HG03064 (cell line): ENCODE results near the gene CCR9.
"Not testable (repeated sequence)": the region's sequence is repeated elsewhere in the genome, so short reads cannot be mapped to it uniquely, and the experiment has no call there.

Experiments used
- ATAC-seq: cut with Tn5 transposase; IDR thresholded peaks from one replicate; pipeline ENCODE4 v1.9.1; 2021; ENCODE audit warnings: low read depth; ENCODE audit not compliant: unreplicated experiment

The CCR9 gene

GRCh38 chr3:45885979-45886705, at the start of gene CCR9:
Gene CCR9 (plus strand): TSS chr3:45886543. CDS start chr3:45894934, 8,391 bp downstream.
- no peak for ATAC-seq

- no peak for ATAC-seq
These were observed 47.9 kb upstream of the CCR9 start for GRCh38 chr3:45838466-45838865.

DNA sequence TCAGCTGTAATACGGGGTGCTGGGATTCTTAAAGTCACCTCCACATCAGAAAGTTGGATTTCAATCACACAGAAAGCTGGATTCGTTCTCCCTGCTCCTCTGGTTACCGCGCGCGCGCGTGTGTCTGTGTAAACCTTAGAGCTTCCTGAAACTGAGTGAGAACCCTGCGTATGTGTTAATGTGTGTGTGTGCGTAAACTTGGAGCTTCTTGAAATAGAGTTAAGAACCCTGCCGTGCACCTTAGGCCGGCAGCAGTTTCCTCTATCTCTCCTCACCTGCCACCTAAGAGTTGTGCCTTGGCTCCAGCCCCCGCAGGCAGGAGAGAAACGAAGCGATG, 45.0 kb upstream of the CCR9 start:
- no peak for ATAC-seq

DNA sequence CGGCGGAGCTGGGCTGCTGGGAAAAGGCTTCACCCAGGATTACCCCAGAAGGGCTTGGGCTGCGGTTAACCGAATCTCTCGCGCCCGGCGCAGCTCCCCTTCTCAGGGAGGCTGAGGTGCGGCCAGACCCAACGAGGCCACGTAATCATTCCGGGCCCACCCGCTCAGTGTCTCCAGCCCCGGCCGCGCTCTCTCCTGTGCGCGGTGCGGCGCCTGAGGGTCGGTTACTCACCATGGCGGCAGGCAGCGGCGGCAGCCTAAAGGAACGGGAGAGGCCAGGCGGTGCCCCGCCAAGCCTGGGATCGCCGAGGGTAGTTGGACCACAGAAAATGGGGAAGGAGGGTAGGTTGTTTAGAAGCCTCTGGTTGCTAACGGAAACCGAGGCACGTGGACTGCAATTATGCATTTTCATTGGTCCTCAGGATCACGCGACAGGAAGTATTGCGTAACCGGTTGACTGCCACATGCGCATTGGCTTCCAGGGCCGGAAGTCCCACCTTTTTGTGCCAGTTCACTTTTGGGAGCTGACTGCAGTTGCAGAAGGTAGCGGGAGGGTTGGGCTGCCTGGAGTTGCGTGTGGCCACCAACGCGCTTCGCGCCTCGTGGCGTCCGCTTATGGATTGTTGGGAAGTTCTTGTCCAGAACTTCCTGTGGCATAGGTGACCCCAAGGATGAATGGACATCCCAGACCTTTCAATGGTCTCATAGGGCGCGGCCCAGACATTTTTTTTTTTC, 44.4 kb upstream of the CCR9 start, which contains the start of gene LZTFL1:
Gene LZTFL1, minus strand, starts transcription at position 363 of the 735 bp plus-strand sequence. Its CDS starts 128 bp downstream, at position 235.
- peak; percentile 70 for ATAC-seq

DNA sequence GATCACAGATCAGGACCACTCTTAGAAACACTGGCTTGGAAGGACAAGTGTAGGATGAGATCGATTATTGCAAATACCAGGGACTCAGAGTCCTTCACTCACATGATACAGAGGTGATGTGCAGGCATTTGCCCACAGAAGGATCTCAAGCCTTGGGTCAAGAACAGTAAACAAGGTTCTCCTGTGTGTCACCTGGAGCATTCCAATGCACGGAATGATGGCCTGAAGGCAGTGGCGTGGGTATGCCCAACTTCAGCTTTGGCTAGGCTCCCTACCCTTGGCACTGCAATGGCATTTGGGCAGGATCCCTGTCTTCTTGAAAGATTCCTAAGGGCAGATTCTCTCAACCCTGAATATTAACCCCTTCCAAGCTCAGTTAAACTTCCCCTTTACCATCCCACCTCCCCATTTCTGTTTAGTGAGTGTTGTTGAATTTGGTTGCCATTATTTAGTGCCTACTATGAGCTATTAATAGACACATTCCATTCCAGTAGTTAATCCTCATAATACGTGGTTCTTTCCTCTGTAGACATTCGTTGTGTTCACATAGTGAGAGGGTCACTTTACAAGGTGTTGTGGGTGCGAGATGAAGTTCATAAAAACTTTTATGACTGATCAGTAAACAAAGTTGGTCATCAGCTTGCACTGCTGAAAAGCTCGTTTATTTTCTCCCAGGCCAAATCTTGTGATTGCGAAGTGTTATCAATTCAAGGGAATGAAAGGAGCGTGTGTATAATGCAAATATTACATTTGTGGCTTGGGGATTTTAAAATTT, 43.3 kb upstream of the CCR9 start:
- no peak for ATAC-seq

DNA sequence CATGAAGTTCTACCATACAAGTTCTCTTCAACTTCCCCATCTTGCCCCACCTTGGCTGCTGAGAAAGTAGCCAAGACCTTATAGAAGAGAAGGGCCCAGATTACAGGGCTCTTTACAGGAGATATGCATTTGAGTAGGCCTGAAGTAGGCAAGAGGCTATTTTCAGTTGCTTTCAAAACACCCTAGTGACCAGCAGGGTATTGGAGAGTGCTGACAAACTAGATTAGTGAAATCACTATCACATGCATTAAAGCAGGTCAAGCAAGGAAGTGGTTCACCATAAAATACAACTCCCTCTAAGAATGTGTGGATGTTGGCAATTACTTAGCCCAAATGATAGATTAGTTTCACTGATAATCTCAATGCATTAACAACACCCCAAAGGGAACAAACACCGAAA, 41.7 kb upstream of the CCR9 start:
- ATAC-seq, result no peak

GRCh38 chr3:45848392-45848791, 38.0 kb upstream of the CCR9 start:
- no peak for ATAC-seq

DNA sequence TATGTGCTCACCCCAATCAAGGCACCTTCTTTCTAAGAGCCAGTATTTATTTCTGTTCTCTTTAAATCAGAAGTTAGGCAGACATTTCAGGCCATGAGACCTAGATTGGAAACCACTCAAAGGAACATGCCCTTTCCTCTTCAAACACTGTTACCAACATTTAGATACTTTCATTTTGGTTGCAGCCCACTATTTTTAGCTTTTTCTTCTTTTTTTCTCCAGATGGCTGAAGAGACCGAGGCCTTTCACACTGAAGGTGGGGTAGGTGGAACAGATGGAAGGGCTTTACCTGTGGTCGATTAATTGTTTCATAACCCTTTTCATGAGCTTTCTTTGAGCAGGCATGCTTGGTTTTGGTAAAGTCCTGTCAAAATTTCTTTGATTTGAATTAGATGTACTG, 33.5 kb upstream of the CCR9 start:
- ATAC-seq, result no peak

DNA sequence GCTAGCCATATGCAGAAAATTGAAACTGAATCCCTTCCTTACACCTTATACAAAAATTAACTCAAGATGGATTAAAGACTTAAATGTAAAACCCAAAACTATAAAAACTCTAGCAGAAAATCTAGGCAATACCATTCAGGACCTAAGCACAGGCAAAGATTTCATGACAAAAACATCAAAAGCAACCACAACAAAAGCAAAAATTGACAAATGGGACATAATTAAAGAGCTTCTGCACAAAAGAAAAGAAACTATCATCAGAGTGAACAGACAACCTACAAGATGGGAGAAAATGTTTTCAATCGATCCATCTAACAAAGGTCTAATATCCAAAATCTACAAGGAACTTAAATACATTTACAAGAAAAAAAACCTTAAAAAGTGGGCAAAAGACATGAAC, 30.0 kb upstream of the CCR9 start:
- ATAC-seq, result not testable (repeated sequence)

DNA sequence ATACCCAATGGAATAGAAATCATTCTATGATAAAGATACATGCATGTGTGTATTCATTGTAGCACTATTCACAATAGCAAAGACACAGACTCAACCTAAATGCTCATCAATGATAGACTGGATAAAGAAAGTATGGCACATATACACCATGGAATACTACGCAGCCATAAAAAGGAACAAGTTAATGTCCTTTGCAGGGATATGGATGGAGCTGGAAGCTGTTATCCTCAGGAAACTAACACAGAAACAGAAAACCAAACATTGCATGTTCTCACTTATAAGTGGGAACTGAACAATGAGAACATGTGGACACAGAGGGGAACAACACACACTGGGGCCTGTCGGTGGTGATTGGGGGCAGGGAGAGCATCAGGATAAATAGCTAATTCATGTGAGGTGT, 29.3 kb upstream of the CCR9 start:
- not testable (repeated sequence) for ATAC-seq

DNA sequence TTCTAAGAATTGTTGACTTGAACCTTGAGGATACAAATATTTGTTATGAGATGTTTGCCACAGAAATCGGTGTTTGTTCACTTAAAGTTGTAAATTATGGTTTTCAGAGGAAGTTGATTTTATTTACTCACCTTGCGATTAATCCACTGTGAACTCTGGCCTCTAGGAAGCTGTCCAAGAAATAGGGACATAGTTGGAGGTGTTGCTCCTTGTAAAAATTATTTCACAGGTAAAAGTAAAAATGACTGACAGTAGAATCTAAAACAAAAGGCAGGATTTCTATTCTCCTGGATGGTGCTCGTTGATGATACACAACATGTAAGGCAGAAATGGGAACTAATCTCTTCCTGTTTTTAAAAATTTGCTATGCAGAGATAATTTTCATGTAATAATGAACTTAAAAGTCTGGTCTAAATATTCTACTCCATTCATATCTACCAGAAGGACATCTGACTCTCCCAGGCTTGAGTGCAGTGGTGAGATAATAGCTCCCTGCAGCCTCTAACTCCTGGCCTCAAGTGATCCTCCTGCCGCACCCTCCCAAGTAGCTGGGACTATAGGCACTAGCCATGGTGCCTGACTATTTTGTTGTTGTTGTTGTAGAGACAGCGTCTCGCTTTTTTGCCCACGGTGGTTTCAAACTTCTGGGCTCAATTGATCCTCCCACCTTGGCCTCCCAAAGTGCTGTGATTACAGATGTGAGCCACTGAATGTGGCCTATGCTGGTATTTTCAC, 27.4 kb upstream of the CCR9 start:
- ATAC-seq, result no peak

- ATAC-seq, result no peak
These were observed 25.9 kb upstream of the CCR9 start for GRCh38 chr3:45860481-45860880.

DNA sequence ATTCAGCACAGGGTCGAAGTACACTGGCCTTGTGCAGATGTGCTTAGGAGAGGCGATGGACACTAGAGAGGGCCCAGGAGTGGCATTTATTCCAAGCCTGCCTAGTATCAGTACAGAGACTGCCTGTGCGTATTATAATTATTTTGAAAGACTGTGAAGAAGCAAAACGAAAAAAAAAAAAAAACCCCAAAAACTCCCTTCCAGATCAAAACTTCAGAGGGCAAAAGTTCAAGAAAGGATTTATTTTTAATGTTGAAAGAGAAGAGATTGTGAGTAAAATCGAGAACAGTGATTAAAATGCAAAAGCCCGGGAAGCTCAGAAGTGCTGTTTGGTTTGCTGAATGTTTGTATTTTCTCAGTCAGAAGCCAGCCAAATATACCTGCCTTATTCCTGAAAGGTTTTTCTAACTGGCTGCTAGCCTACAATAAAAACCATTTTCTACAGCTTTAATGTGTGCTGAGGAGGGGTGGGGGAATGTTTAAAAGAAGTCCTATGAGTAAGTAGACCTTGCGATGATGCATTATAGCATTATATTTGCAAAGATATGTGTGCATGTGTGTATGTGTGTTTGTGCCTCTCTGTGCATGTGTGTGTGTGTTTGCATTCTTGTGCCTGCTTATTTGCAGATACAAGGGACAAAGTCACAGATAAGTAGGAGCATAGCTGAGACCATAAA, 25.2 kb upstream of the CCR9 start:
- no peak for ATAC-seq

DNA sequence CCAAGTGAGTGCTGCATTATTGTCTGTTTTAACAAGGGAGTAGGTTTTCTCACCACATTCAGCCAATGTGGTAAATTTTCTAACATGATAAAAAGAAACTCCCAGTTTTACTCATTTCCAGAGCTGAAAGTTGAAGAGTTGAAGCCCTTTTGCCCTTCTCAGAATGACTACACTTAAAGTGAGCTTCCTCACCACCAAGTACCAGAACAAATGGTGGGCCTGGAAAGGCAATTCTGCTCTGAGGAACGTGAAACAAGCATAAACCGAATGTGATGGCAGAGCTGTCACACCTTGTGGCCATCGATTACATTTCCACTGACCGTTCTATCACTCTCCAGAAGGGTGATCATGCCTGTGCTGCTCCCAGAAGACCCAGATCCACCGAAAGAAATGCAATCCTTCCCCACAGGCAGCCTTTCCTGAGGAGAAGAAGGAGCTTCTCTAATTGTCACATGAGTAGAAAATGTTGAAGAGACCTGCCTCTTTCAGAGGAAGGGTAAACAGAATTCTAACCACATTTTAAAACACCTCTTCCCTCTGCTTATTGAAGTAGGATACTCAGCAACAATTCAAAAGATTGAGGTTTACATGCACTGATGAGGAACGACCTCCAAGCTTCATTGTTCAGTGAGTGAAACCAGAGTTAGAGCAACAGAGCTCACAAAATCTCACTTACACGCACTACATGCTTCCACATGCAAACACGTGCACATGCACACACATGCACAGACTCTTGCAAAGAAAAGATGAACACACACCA, 21.4 kb upstream of the CCR9 start:
- ATAC-seq, result peak; percentile 66

DNA sequence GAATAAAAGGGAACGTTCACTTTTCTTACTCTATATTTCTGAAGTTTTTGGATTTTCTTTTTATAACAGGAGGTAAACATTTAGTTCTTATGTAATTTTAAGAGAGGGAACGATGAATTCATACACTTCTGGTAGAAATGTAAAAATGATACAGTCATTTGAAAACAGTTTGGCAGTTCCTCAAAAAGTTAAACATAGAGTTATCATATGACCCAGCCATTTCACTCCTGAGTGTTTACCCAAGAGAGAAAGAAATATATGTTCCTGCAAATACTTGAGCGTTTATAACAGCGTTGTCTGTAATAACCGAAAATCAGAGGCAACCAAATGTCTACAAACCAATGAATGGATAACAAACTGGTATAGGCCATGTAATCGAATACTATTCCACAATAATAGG, 20.8 kb upstream of the CCR9 start:
- no peak for ATAC-seq

DNA sequence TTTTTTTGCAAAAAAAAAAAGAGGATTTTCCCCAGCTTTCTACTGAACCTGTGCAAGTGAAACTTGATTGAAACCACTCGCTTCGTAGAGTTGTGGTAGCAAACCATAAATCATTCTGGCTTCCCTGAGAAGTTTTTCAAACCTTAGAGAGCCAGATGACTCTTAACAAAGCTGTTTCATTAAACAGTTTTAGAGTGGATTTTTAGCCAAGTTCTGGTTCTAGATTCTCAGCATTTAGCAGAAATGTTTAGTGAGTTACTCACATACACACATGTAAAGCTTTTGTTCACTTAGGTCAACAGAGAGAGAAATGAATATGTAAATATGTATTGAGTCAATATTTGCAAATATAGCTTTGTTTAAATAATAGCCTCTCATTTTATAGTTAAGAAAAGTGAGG, 18.1 kb upstream of the CCR9 start:
- ATAC-seq, result no peak

DNA sequence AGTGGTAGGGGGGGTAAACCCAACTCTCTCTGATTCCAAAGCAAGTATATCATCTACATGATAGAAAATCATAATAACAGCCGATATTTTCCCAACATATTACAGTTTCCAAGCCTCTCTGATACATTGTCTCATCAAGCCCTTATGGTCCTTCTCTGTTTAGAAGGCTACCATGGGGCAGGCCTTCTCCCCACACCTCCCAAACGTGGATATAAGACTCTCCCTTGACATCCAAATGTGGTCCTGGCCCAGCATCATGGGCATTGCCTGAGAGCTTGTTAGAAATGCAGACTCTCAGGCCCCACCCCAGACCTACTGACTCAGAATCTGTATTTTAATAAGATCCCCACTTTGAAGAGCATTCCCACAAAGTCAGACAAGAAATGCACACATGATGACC, 17.7 kb upstream of the CCR9 start:
- ATAC-seq, result no peak

DNA sequence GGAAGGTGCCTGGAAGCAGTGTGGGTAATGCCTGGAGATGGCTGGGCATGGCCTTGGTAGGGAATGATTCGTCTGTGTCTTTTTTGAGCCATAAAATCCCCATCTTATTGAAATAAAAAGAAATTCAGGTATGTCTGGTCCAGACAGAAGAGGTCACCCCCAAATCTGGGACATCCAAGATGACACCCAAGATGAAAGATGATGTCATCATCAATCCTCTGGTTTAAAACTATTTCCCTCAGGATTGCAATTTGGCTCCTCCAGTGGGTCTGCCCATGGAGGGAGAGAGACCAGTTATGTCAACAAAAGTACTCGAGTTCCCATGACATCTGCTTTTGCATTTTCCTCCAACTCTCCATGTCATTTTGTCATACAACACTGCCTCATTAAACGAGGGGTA, 16.7 kb upstream of the CCR9 start:
- ATAC-seq, result no peak

GRCh38 chr3:45870099-45870498, 16.2 kb upstream of the CCR9 start:
- no peak for ATAC-seq
